Caco-2 (cell line): ENCODE measurements around the gene MGMT. TPM values are rescaled to one million over a fixed set of nuclear protein-coding genes. Genes with fewer than 3 reads are reported as not detected.
A peak's percentile ranks its signal among the peaks of the same experiment; 100 is the strongest.

ENCODE experiments used
- BruUV-seq: library from RNA; stranded (reverse); fragments of 400-500 nt; replicated peaks from 2 replicates; lab custom pipeline; 2021; lab: Mats Ljungman, UMichigan
- CTCF ChIA-PET: fragments of 300-600 bp; sonication (Branson Sonifier 250); formaldehyde crosslinking; loops from one replicate; lab custom pipeline; 2022; ENCODE audit warnings: antibody characterized with exemption; lab: Charles Lee
- POLR2A ChIA-PET: fragments of 300-600 bp; sonication (Branson Sonifier 250); formaldehyde crosslinking; loops from one replicate; lab custom pipeline; 2022; ENCODE audit warnings: antibody characterized with exemption; lab: Charles Lee
- DNase-seq, 2 experiments: peaks; one replicate each; pipeline versions ENCODE4 v3.0.0 to v3.0.0-alpha.2; 2020 to 2022
- H3K27me3 ChIP-seq: replicated peaks from 2 replicates; pipeline ENCODE4 v1.6.0; 2011; ENCODE audit warnings: low read length; ENCODE audit not compliant: control insufficient read depth, insufficient read depth
- H3K36me3 ChIP-seq: 2 replicates; pipeline ENCODE4 v1.5.1; 2011; ENCODE audit warnings: low read length; ENCODE audit not compliant: control insufficient read depth, insufficient read depth
- H3K4me1 ChIP-seq: fragments of 250-450 bp; sonication (Bioruptor Pico); 2 replicates; pipeline ENCODE4 v1.5.1; 2020; ENCODE audit warnings: mild to moderate bottlenecking
- H3K4me3 ChIP-seq: 2 replicates; pipeline ENCODE4 v1.5.1; 2011; ENCODE audit warnings: low read depth, mild to moderate bottlenecking, control low read depth, low read length
- H3K9me3 ChIP-seq: fragments of 250-450 bp; sonication (Bioruptor Pico); 2 replicates; pipeline ENCODE4 v1.5.1; 2020; ENCODE audit warnings: mild to moderate bottlenecking, moderate library complexity
- H3K27ac Mint-ChIP-seq: one replicate; pipeline ENCODE4 v1.8.0; 2022; ENCODE audit warnings: mixed read lengths; ENCODE audit not compliant: unreplicated experiment
- H3K27me3 Mint-ChIP-seq: one replicate; pipeline ENCODE4 v1.8.0; 2022; ENCODE audit warnings: mixed read lengths; ENCODE audit not compliant: insufficient read depth, unreplicated experiment
- H3K36me3 Mint-ChIP-seq: one replicate; pipeline ENCODE4 v1.8.0; 2022; ENCODE audit warnings: mild to moderate bottlenecking, mixed read lengths; ENCODE audit not compliant: insufficient read depth, unreplicated experiment
- H3K4me1 Mint-ChIP-seq: one replicate; pipeline ENCODE4 v1.8.0; 2022; ENCODE audit warnings: low read depth, mixed read lengths; ENCODE audit not compliant: unreplicated experiment
- H3K4me3 Mint-ChIP-seq: one replicate; pipeline ENCODE4 v1.8.0; 2022; ENCODE audit warnings: mild to moderate bottlenecking, moderate library complexity, mixed read lengths; ENCODE audit not compliant: unreplicated experiment
- H3K9me3 Mint-ChIP-seq: one replicate; pipeline ENCODE4 v1.8.0; 2022; ENCODE audit warnings: mixed read lengths; ENCODE audit not compliant: unreplicated experiment
- intact Hi-C: fragments of 100-400 bp; cut with micrococcal nuclease; formaldehyde crosslinking; loops from one replicate; pipeline ENCODE4 v1.10.0; 2022; ENCODE audit not compliant: unreplicated experiment
- total RNA-seq: library from RNA; stranded (reverse); gene quantifications from 2 replicates; pipeline ENCODE4 v1.2.3, GENCODE V29; 2022
- TF ChIP-seq, protein P1 (sequence below), 2 experiments: fragments of 200-600 bp in 1 of 2; IDR thresholded peaks; 1 replicate in 1 of 2; 2 replicates in 1 of 2; pipeline versions ENCODE4 v1.5.1 to v1.8.0; 2011 to 2022; ENCODE audit warnings: antibody characterized with exemption in 1 of 2, control low read depth in 1 of 2, inconsistent platforms in 1 of 2, low read depth in 1 of 2, low read length in 1 of 2, mild to moderate bottlenecking in 1 of 2, moderate library complexity in 1 of 2; ENCODE audit not compliant: insufficient read depth in 1 of 2, severe bottlenecking in 1 of 2, unreplicated experiment in 1 of 2

MGMT gene
- total RNA-seq, 1 experiment from 2014 or later: 57.0 TPM

DNA sequence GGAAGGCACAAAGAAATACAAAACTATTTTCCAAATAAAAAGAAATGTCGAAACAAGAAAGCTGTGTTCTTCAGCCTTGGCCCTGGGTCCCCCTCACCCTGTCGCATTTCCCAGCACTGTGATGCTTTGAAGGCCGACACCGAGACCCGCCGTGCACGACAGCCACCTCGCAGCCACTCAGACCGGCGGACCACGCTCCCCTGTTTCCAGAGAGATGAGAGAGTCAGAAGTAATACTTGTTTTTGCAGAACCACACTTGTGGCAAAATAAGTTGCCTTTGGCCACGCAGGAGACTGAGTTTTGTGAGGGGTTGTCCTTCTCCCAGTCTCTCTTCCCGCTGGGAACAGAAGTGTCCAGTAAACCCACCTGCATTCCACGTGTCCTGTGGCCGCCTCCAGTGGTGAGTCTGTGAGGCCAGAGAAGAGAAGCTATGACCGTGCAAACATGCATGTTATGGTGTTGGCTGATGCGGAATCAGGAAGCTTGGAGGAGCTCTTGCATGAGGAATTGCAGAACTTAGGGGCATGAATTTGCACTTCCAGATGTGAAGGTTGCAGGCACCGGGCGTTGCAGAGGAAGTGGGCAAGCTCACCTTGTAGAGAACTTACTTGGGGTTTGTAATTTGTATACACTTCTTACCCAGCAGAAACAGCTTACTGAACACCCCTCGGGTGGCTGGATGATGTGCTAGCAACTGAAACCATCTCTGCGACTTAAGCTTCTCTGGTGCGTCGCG, 302.5 kb downstream of the MGMT start:
- Mint-ChIP-seq H3K9me3 (no peaks in the 10 kb centered on the region), H3K27ac (no peak overlapping the region), H3K27me3 (no peaks in the 10 kb centered on the region), H3K4me1 (no peaks in the 10 kb centered on the region), H3K36me3 (peaks cover 7% of the 10 kb centered on the region), H3K4me3 (no peak overlapping the region)
- DNase-seq: peak in 1 of 2 experiments; percentile 13
- ChIA-PET POLR2A (no interaction called here), CTCF (no interaction called here)
- Histone ChIP-seq H3K9me3 (no peaks in the 10 kb centered on the region), H3K36me3 (no peaks in the 10 kb centered on the region), H3K4me1 (no peaks in the 10 kb centered on the region), H3K4me3 (no peak overlapping the region), H3K27me3 (no peaks in the 10 kb centered on the region)
- BruUV-seq: no TSS peak
- TF ChIP-seq, protein P1, sequence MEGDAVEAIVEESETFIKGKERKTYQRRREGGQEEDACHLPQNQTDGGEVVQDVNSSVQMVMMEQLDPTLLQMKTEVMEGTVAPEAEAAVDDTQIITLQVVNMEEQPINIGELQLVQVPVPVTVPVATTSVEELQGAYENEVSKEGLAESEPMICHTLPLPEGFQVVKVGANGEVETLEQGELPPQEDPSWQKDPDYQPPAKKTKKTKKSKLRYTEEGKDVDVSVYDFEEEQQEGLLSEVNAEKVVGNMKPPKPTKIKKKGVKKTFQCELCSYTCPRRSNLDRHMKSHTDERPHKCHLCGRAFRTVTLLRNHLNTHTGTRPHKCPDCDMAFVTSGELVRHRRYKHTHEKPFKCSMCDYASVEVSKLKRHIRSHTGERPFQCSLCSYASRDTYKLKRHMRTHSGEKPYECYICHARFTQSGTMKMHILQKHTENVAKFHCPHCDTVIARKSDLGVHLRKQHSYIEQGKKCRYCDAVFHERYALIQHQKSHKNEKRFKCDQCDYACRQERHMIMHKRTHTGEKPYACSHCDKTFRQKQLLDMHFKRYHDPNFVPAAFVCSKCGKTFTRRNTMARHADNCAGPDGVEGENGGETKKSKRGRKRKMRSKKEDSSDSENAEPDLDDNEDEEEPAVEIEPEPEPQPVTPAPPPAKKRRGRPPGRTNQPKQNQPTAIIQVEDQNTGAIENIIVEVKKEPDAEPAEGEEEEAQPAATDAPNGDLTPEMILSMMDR (IDR thresholded peaks at IDR 0.05; ENCODE audit: insufficient read depth in 1 of 2, low read depth in 1 of 2, low read length in 1 of 2, severe bottlenecking in 1 of 2, unreplicated experiment in 1 of 2): no peak
- intact Hi-C loops: no loop called here

DNA sequence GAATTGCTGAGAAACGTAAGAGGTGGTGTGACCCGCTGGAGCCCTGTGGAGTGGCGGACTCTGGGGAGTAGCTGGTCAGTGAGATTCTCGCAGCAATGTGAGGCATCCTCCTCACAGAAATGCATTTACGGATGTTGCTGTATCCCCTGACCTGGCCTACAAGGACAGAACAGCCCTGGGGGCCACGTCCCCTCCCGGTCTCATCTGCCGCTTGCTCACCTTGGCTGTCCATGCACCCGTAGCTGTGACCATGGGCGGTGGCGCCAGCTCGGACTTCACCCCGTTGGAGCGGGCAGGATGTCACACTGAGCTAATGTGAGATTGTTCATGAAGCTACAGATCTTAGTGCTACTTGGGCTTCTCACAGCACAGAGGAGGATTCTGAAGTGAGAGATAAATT, 303.2 kb downstream of the MGMT start:
- no peak overlapping the region for H3K27ac Mint-ChIP-seq
- TF ChIP-seq, protein P1 (IDR thresholded peaks at IDR 0.05; ENCODE audit: insufficient read depth in 1 of 2, low read depth in 1 of 2, low read length in 1 of 2, severe bottlenecking in 1 of 2, unreplicated experiment in 1 of 2): no peak
- peaks cover 7% of the 10 kb centered on the region for H3K36me3 Mint-ChIP-seq
- ChIA-PET CTCF (no interaction called here), POLR2A (no interaction called here)
- H3K27me3 ChIP-seq: no peaks in the 10 kb centered on the region
- H3K9me3 Mint-ChIP-seq: no peaks in the 10 kb centered on the region
- H3K27me3 Mint-ChIP-seq: no peaks in the 10 kb centered on the region
- BruUV-seq: no TSS peak
- no peak overlapping the region for H3K4me3 Mint-ChIP-seq
- H3K9me3 ChIP-seq: no peaks in the 10 kb centered on the region
- H3K4me3 ChIP-seq: no peak overlapping the region
- intact Hi-C loops: no loop called here
- H3K4me1 Mint-ChIP-seq: no peaks in the 10 kb centered on the region
- no peaks in the 10 kb centered on the region for H3K36me3 ChIP-seq
- peak in 1 of 2 experiments; percentile 27 for DNase-seq
- no peaks in the 10 kb centered on the region for H3K4me1 ChIP-seq

- intact Hi-C loops: no loop called here
- TF ChIP-seq, protein P1 (IDR thresholded peaks at IDR 0.05; ENCODE audit: insufficient read depth in 1 of 2, low read depth in 1 of 2, low read length in 1 of 2, severe bottlenecking in 1 of 2, unreplicated experiment in 1 of 2): no peak
- no peaks in the 10 kb centered on the region for H3K36me3 ChIP-seq
- H3K4me1 Mint-ChIP-seq: no peaks in the 10 kb centered on the region
- no peak overlapping the region for H3K4me3 Mint-ChIP-seq
- DNase-seq: peak in 1 of 2 experiments; percentile 25
- no peaks in the 10 kb centered on the region for H3K27me3 Mint-ChIP-seq
- H3K27ac Mint-ChIP-seq: no peak overlapping the region
- no peaks in the 10 kb centered on the region for H3K9me3 ChIP-seq
- TSS peak; percentile 20 for BruUV-seq
- no peak overlapping the region for H3K4me3 ChIP-seq
- no peaks in the 10 kb centered on the region for H3K9me3 Mint-ChIP-seq
- ChIA-PET CTCF (no interaction called here), POLR2A (no interaction called here)
- H3K27me3 ChIP-seq: no peaks in the 10 kb centered on the region
- H3K36me3 Mint-ChIP-seq: peaks cover 7% of the 10 kb centered on the region
- H3K4me1 ChIP-seq: no peaks in the 10 kb centered on the region
Observed at GRCh38 chr10:129771024-129771423, 304.0 kb downstream of the MGMT start.
